H9 (cell line): ENCODE results near the gene SCP2. TPM values are rescaled to one million over a fixed set of nuclear protein-coding genes. Genes with fewer than 3 reads are reported as not detected.
"Not testable (repeated sequence)": the region's sequence is repeated elsewhere in the genome, so short reads cannot be mapped to it uniquely, and the experiment has no call there.

Experiments
- DNase-seq: peaks from one replicate; pipeline ENCODE4 v3.0.0-alpha.2; 2017
- H2AFZ ChIP-seq: one replicate; pipeline ENCODE4 v1.6.1; 2013; ENCODE audit warnings: mild to moderate bottlenecking, low read length, control low read depth, moderate library complexity
- H2AK5ac ChIP-seq: 2 replicates; pipeline ENCODE4 v1.6.1; 2013; ENCODE audit warnings: low read length, control low read depth, mixed read lengths; ENCODE audit not compliant: insufficient read length
- H2BK120ac ChIP-seq: one replicate; pipeline ENCODE4 v1.6.1; 2013; ENCODE audit warnings: low read depth, mild to moderate bottlenecking, low read length, control low read depth, inconsistent platforms; ENCODE audit not compliant: poor library complexity, severe bottlenecking
- H2BK12ac ChIP-seq: 2 replicates; pipeline ENCODE4 v1.6.1; 2013; ENCODE audit warnings: low read length, control low read depth, mixed read lengths, low read depth; ENCODE audit not compliant: insufficient read length
- H2BK15ac ChIP-seq: 2 replicates; pipeline ENCODE4 v1.6.1; 2013; ENCODE audit warnings: low read depth, low read length, control low read depth
- H2BK20ac ChIP-seq: one replicate; pipeline ENCODE4 v1.6.1; 2013; ENCODE audit warnings: low read depth, mild to moderate bottlenecking, low read length, control low read depth, inconsistent platforms; ENCODE audit not compliant: poor library complexity, severe bottlenecking
- H2BK5ac ChIP-seq: 2 replicates; pipeline ENCODE4 v1.6.1; 2013; ENCODE audit warnings: low read length, control low read depth, mixed read lengths; ENCODE audit not compliant: insufficient read length
- H3K14ac ChIP-seq: 2 replicates; pipeline ENCODE4 v1.6.1; 2013; ENCODE audit warnings: low read length, control low read depth; ENCODE audit not compliant: insufficient read depth
- H3K18ac ChIP-seq: 2 replicates; pipeline ENCODE4 v1.6.1; 2013; ENCODE audit warnings: low read depth, mild to moderate bottlenecking, mixed read lengths, low read length, control low read depth; ENCODE audit not compliant: insufficient read length
- H3K23ac ChIP-seq: 2 replicates; pipeline ENCODE4 v1.6.1; 2013; ENCODE audit warnings: low read length, control low read depth, mixed read lengths, low read depth; ENCODE audit not compliant: insufficient read length
- H3K23me2 ChIP-seq: 2 replicates; pipeline ENCODE4 v1.6.1; 2013; ENCODE audit warnings: low read depth, mild to moderate bottlenecking, mixed read lengths, low read length, control low read depth; ENCODE audit not compliant: insufficient read length, poor library complexity, severe bottlenecking
- H3K27ac ChIP-seq: 2 replicates; pipeline ENCODE4 v1.5.1; 2013; ENCODE audit warnings: low read length, control low read depth, mixed read lengths, low read depth; ENCODE audit not compliant: insufficient read length
- H3K27me3 ChIP-seq: 2 replicates; pipeline ENCODE4 v1.6.1; 2013; ENCODE audit warnings: low read length, control low read depth, inconsistent platforms; ENCODE audit not compliant: insufficient read depth
- H3K4ac ChIP-seq: 2 replicates; pipeline ENCODE4 v1.6.1; 2013; ENCODE audit warnings: low read depth, mild to moderate bottlenecking, control low read depth, inconsistent platforms, low read length, moderate library complexity
- H3K4me1 ChIP-seq: 2 replicates; pipeline ENCODE4 v1.6.1; 2013; ENCODE audit warnings: low read length, control low read depth, inconsistent platforms; ENCODE audit not compliant: insufficient read depth
- H3K4me2 ChIP-seq: 2 replicates; pipeline ENCODE4 v1.6.1; 2013; ENCODE audit warnings: low read length, control low read depth, mixed read lengths; ENCODE audit not compliant: insufficient read length, insufficient read depth
- H3K56ac ChIP-seq: 2 replicates; pipeline ENCODE4 v1.6.1; 2013; ENCODE audit warnings: low read depth, mild to moderate bottlenecking, mixed read lengths, low read length, control low read depth; ENCODE audit not compliant: insufficient read length
- H3K79me1 ChIP-seq: 2 replicates; pipeline ENCODE4 v1.6.1; 2013; ENCODE audit warnings: low read depth, mild to moderate bottlenecking, moderate library complexity, low read length, control low read depth, inconsistent platforms; ENCODE audit not compliant: insufficient read depth, poor library complexity, severe bottlenecking
- H3K79me2 ChIP-seq: 2 replicates; pipeline ENCODE4 v1.6.1; 2013; ENCODE audit warnings: low read length, control low read depth, inconsistent platforms; ENCODE audit not compliant: insufficient read depth
- H3K9ac ChIP-seq: 2 replicates; pipeline ENCODE4 v1.6.1; 2013; ENCODE audit warnings: low read length, control low read depth, mixed read lengths; ENCODE audit not compliant: insufficient read length; ENCODE audit errors: extremely low read depth
- H3K9me3 ChIP-seq: one replicate; pipeline ENCODE4 v1.6.1; 2013; ENCODE audit warnings: low read depth, low read length, inconsistent platforms; ENCODE audit not compliant: control insufficient read depth
- H3T11ph ChIP-seq: one replicate; pipeline ENCODE4 v1.6.1; 2013; ENCODE audit warnings: mild to moderate bottlenecking, low read length, control low read depth, inconsistent platforms
- H4K20me1 ChIP-seq: one replicate; pipeline ENCODE4 v1.6.1; 2013; ENCODE audit not compliant: control insufficient read depth, insufficient read length, insufficient read depth
- H4K5ac ChIP-seq: 2 replicates; pipeline ENCODE4 v1.6.1; 2013; ENCODE audit warnings: low read depth, mild to moderate bottlenecking, mixed read lengths, low read length, control low read depth; ENCODE audit not compliant: insufficient read length
- H4K8ac ChIP-seq: replicated peaks from 2 replicates; pipeline ENCODE4 v1.6.1; 2013; ENCODE audit warnings: low read length, control low read depth, mixed read lengths, low read depth; ENCODE audit not compliant: insufficient read length
- H4K91ac ChIP-seq: 2 replicates; pipeline ENCODE4 v1.6.1; 2013; ENCODE audit warnings: low read depth, mild to moderate bottlenecking, moderate library complexity, mixed read lengths, low read length, control low read depth; ENCODE audit not compliant: insufficient read length
- H3K27ac Mint-ChIP-seq, 3 experiments: 2 replicates in 2 of 3; 3 replicates in 1 of 3; pipeline ENCODE4 v1.8.0; 2020 to 2021; ENCODE audit warnings: mixed read lengths in 3 of 3, mild to moderate bottlenecking in 1 of 3, moderate library complexity in 1 of 3
- H3K27me3 Mint-ChIP-seq: 2 replicates; pipeline ENCODE4 v1.8.0; 2021; ENCODE audit warnings: low read depth, mild to moderate bottlenecking, moderate library complexity, mixed read lengths
- H3K36me3 Mint-ChIP-seq, 3 experiments: 2 replicates in 2 of 3; 3 replicates in 1 of 3; pipeline ENCODE4 v1.8.0; 2020 to 2021; ENCODE audit warnings: low read depth in 3 of 3, mixed read lengths in 3 of 3; ENCODE audit not compliant: insufficient read depth in 1 of 3
- H3K4me1 Mint-ChIP-seq, 2 experiments: 2 replicates each; pipeline ENCODE4 v1.8.0; 2020; ENCODE audit warnings: mixed read lengths in 2 of 2
- H3K4me3 Mint-ChIP-seq, 2 experiments: 2 replicates in 1 of 2; 3 replicates in 1 of 2; pipeline ENCODE4 v1.8.0; 2020 to 2021; ENCODE audit warnings: mild to moderate bottlenecking in 2 of 2, mixed read lengths in 2 of 2, moderate library complexity in 1 of 2
- H3K9me3 Mint-ChIP-seq, 2 experiments: 2 replicates in 1 of 2; 3 replicates in 1 of 2; pipeline ENCODE4 v1.8.0; 2020; ENCODE audit warnings: mild to moderate bottlenecking in 2 of 2, mixed read lengths in 2 of 2, moderate library complexity in 1 of 2
- CTCF ChIP-seq: fragments of 200-600 bp; sonication (generic); conservative IDR thresholded peaks from 3 replicates; pipeline ENCODE4 v1.8.0; 2021; ENCODE audit warnings: antibody characterized with exemption, mild to moderate bottlenecking
- WGBS: extraction: QIAGEN DNeasy Blood & Tissue Kit; methylation state at CpG from one replicate; pipeline ENCODE4 v1.1.7; 2013; ENCODE audit warnings: missing lambda C conversion rate, low lambda C conversion rate, mixed read lengths; ENCODE audit not compliant: insufficient read length; ENCODE audit errors: extremely low coverage; 5-methylcytosine and 5-hydroxymethylcytosine counted together
- total RNA-seq: library from RNA; stranded (reverse); gene quantifications from 2 replicates; pipeline ENCODE4 v1.2.1, GENCODE V29; 2021

Gene SCP2
- total RNA-seq, 1 experiment from 2014 or later: 48.8 TPM

- no peak overlapping the region for H3K4ac ChIP-seq
- Mint-ChIP-seq H3K36me3 (no peaks in the 10 kb centered on the region), H3K27me3 (no peaks in the 10 kb centered on the region), H3K4me3 (no peak overlapping the region), H3K27ac (no peak overlapping the region), H3K4me1 (peaks cover 16 to 19% of the 10 kb centered on the region in 2 experiments), H3K9me3 (no peaks in the 10 kb centered on the region)
- no peak overlapping the region for H2AFZ ChIP-seq
- H4K20me1 ChIP-seq: no peaks in the 10 kb centered on the region
- H3T11ph ChIP-seq: no peak overlapping the region
- no peak for TF ChIP-seq CTCF
- H3K79me1 ChIP-seq: no peaks in the 10 kb centered on the region
- no peak for DNase-seq
- H3K18ac ChIP-seq: no peak overlapping the region
- no peaks in the 10 kb centered on the region for H3K23me2 ChIP-seq
- no peak overlapping the region for H2BK120ac ChIP-seq
- H2BK15ac ChIP-seq: no peak overlapping the region
- H3K9me3 ChIP-seq: no peaks in the 10 kb centered on the region
- no peak overlapping the region for H3K14ac ChIP-seq
- H2AK5ac ChIP-seq: no peak overlapping the region
- H3K27me3 ChIP-seq: no peaks in the 10 kb centered on the region
- H3K56ac ChIP-seq: no peak overlapping the region
- H4K8ac ChIP-seq: no peak overlapping the region
- no peaks in the 10 kb centered on the region for H3K4me1 ChIP-seq
- no peak overlapping the region for H4K91ac ChIP-seq
- no peak overlapping the region for H4K5ac ChIP-seq
- no peak overlapping the region for H3K23ac ChIP-seq
- H2BK12ac ChIP-seq: no peak overlapping the region
- no peak overlapping the region for H2BK5ac ChIP-seq
- H3K9ac ChIP-seq: no peak overlapping the region
- H3K4me2 ChIP-seq: no peak overlapping the region
- no CpG with 5 or more reads among the region's 2 CpGs for WGBS
- H3K79me2 ChIP-seq: no peaks in the 10 kb centered on the region
- H3K27ac ChIP-seq: no peak overlapping the region
- H2BK20ac ChIP-seq: no peak overlapping the region
Observed at GRCh38 chr1:52978045-52978444, 51.0 kb downstream of the SCP2 start.

GRCh38 chr1:52992733-52993132, 65.7 kb downstream of the SCP2 start:
- H3K79me2 ChIP-seq, H3K14ac ChIP-seq, H3K27me3 ChIP-seq, H3K27ac Mint-ChIP-seq, DNase-seq, H3K9me3 ChIP-seq, H3K4me2 ChIP-seq, H3T11ph ChIP-seq, H3K9me3 Mint-ChIP-seq, H3K27me3 Mint-ChIP-seq, H3K18ac ChIP-seq, H2AFZ ChIP-seq, H3K23me2 ChIP-seq, H3K4me3 Mint-ChIP-seq, H4K8ac ChIP-seq, H2BK120ac ChIP-seq, H3K56ac ChIP-seq, H3K36me3 Mint-ChIP-seq, H3K27ac ChIP-seq, H2AK5ac ChIP-seq, H4K20me1 ChIP-seq, H2BK20ac ChIP-seq, H4K5ac ChIP-seq, H3K4me1 Mint-ChIP-seq, H3K4me1 ChIP-seq, H3K4ac ChIP-seq, H2BK5ac ChIP-seq, H3K23ac ChIP-seq, H2BK15ac ChIP-seq, H3K9ac ChIP-seq, H3K79me1 ChIP-seq, H2BK12ac ChIP-seq, H4K91ac ChIP-seq: not testable (repeated sequence)
